Upper lobe of left lung (tissue), 4 donors: Measurements from ENCODE around the gene PITPNM1.

Experiments
- CTCF ChIP-seq, 6 experiments: fragments of 450-650 bp in 4 of 6; fragments of 200-600 bp in 2 of 6; sonication (generic) in 2 of 6; IDR thresholded peaks; one replicate each; pipeline ENCODE4 v1.5.1; 2016 to 2019; ENCODE audit warnings: antibody characterized with exemption in 6 of 6
- POLR2A ChIP-seq, 4 donors: fragments of 450-650 bp; IDR thresholded peaks; one replicate each; pipeline ENCODE4 v1.5.1; 2016 to 2017; ENCODE audit warnings: antibody characterized with exemption in 4 of 4, mild to moderate bottlenecking in 2 of 4
- POLR2AphosphoS5 ChIP-seq, 2 donors: sonication (generic); formaldehyde crosslinking; IDR thresholded peaks; one replicate each; pipeline ENCODE4 v1.5.1; 2017; ENCODE audit warnings: antibody characterized with exemption in 2 of 2

DNA sequence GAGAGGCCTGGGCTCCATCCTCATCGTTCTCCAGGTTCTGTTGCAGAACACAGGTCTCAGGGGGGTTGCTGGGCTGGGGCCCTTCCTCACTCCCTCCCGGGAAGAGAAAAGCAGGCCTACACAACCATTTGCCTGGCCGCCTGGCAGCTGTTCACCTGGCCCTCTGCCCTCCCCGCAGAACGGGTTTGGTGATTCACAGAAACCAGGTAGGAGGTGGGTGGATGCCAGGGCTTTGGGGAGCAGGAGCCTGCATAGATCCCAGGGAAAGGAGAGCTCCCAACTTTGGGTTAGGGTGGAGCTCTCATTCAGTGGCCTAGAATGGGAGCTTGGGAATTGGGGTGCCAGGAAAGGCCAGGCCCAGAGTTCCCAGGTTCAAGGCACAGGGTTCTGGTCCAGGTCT lies 37.1 kb downstream of the PITPNM1 start:
- TF ChIP-seq CTCF (IDR thresholded peaks at IDR 0.05) = no peak
- TF ChIP-seq POLR2A (IDR thresholded peaks at IDR 0.05) = peak in 1 of 4 donors; percentile 20
- TF ChIP-seq POLR2AphosphoS5 (IDR thresholded peaks at IDR 0.05) = no peak
